ENCODE results near the gene PHOSPHO2. TPM values are rescaled to one million over a fixed set of nuclear protein-coding genes. Genes with fewer than 3 reads are reported as not detected.

Gene PHOSPHO2
- total RNA-seq, 2 donors from 2014 or later: 0.66 to 6.7 TPM

Small RNA genes within 50 kb of the gene (small RNA-seq; reads per million reads assigned to genes)
- not detected for gene RF00432

Other genes with a start within 250 kb of the PHOSPHO2 start
- 10 to 100 TPM in 1 of 2 donors, 1 to 10 TPM in 1; 8.2 to 16.3 TPM for gene BBS5, start 215.0 kb upstream of the PHOSPHO2 start, total RNA-seq
- gene KLHL41, start 184.8 kb upstream of the PHOSPHO2 start, total RNA-seq: 1 to 10 TPM; 1.3 TPM
- gene FASTKD1, start 120.6 kb upstream of the PHOSPHO2 start, total RNA-seq: 10 to 100 TPM; 13.2 to 18.2 TPM
- gene PPIG, start 110.1 kb upstream of the PHOSPHO2 start, total RNA-seq: 10 to 100 TPM; 22.3 to 25.1 TPM
- not detected for gene CFAP210, start 64 bp upstream of the PHOSPHO2 start, total RNA-seq
- 1 to 10 TPM; 3.6 to 5.4 TPM for gene KLHL23, start 39.4 kb downstream of the PHOSPHO2 start, total RNA-seq
- gene SSB, start 104.4 kb downstream of the PHOSPHO2 start, total RNA-seq: 10 to 100 TPM; 36.6 to 46.4 TPM
- gene METTL5, start 130.4 kb downstream of the PHOSPHO2 start, total RNA-seq: 10 to 100 TPM; 12.5 to 28.3 TPM
- 10 to 100 TPM; 30.1 to 52.1 TPM for gene UBR3, start 133.0 kb downstream of the PHOSPHO2 start, total RNA-seq